GM21360 (cell line): ENCODE measurements around the gene BRD1.
"Not testable (repeated sequence)": the region's sequence is repeated elsewhere in the genome, so short reads cannot be mapped to it uniquely, and the experiment has no call there.

Experiments
- ATAC-seq: cut with Tn5 transposase; IDR thresholded peaks from one replicate; pipeline ENCODE4 v1.9.1; 2021; ENCODE audit warnings: mild to moderate bottlenecking, moderate library complexity; ENCODE audit not compliant: unreplicated experiment

BRD1 gene

DNA sequence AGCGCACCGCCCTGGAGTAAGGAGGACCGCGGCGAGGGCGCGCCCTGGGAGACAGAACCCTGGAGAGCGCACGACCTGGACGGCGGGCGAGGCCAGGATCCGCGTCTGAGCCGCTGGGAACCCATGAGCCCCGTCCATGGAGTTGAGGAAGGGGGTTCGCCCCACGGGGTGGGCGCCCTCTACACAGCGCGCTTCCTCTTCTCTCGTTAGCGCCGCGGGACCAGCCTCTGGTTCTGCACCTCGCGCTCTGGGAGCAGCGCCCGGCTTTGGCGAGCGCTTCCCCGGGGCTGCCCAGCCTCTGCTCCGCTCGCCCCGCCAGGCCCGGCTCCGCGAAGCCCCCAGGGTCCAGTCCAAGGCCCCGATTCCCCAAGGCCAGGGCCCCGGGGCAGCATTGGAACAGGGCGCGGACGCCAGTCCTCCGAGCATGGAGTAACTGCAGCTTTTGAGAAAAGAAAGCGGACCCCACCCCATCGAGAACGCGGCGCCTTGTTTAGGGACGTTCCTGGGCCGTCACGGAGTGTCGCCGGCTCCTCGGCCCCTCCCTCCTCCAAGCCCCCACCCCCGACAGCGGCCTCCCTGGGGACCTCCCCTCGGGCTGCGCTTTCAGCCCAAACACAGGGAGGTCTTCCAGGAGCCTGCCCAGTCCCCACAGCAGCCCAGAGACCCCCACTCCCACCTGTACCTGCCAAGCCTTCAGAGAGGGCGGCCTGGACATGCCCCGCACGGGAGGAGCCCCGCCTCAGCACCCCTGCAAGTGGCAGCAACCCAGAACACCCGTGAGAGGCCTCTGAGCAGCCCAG lies 56.2 kb downstream of the BRD1 start:
- ATAC-seq = no peak

DNA sequence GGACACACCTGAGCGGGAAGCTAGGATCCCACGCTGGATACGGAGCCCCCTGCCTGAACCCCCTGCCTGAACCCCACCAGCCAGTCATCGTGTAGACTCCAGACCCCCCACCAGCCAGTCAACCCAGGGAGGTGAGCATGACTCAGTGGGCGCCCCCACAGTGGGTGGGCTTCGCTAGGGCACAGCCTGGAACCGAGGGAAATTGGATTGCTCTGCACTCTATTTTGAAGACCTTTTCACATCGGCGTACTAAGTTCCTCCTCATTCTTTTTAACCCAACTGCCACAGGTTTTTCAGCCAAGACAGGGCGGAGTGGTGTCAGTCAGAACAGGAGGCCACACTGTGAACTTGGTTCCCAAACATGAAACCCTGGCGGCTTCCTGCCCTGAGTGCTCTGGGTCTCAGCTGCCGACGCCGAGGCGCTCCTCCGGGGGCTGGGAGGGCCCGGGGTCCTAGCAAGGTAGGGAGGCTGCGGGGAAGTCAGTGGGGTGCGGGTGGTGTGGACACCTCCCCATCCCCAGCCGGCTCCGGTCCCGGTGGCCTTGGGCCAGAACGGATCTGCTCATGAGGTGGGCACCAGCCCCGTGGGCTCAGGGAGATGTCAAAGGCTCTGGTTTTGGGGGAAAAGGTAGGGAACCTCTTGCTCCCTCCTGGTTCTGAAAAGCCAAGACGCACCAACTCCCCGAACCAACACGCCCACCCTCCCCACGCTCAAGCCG lies 57.0 kb downstream of the BRD1 start:
- ATAC-seq = no peak

DNA sequence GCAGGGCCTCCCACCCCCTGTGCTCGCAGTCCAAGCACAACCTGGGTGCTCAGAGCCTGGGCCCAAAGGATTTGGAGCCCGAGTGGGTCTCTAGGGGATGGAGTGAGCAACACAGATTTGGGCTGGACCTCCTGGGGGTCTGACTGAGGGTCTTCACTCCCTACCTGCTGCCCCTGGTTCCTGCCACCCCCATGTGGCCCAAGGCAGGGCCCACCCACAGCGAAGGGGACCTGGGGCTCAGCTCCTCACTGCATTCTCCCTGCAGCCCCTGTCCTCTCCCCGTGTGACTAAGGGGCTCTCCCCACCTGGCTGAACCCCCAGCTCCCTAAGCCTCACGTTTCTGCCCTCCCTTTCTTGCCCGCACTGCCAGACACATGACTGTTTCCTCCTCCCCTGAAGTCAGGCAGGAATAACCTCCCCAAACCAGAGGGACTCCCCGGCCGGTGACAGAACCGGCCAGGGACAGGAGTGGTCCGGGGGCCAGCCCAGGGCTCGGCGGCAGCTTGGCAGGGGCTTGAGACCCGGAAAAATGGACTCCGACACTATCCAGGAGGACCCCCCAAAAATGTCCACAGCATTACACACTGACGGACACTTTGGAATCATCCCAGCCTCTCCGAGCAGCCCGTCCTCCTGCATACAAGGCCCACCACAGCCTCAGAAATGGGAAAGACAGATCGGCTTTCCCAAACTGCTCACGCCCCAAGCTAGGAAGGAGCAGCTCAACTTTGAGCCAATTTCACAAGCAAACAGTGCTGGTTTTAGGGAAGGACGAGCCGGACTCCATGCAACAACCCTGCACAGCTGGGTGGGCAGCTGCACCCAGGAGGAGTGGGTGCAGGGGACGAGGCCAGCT lies 57.8 kb downstream of the BRD1 start:
- ATAC-seq = no peak

DNA sequence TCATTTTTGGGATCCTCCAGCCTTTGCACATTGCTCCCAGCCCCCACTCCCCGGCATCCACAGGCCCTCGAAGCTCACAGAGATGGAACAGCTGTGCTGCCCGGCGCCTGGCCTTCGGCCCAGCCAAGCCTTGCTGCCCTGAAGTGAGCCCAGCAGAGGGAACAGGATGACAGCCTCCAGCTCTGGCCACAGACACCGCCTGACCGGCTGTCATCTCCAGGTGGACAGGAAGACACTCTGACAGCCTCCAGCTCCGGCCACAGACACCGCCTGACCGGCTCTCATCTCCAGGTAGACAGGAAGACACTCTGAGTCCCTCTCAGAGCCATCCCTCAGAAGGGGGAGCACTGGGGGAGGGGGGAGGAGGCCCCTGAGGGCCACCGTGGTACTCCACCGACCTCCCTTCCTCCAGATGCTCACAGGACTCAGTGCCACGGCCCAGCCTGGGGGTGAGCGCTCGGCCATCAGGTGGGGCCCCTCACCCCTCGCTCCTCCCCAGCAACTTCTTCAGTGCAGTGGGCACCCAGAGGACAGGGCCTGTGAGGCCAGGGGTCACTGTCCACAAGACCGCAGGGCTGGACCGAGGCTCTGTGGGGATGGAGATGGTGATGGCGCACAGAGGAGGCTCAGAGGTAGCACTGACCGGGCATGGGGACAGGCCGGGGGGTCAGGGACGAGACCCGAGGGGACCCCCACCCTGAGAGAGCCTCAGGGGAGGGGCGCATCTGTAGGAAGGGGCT lies 58.6 kb downstream of the BRD1 start:
- ATAC-seq = no peak

DNA sequence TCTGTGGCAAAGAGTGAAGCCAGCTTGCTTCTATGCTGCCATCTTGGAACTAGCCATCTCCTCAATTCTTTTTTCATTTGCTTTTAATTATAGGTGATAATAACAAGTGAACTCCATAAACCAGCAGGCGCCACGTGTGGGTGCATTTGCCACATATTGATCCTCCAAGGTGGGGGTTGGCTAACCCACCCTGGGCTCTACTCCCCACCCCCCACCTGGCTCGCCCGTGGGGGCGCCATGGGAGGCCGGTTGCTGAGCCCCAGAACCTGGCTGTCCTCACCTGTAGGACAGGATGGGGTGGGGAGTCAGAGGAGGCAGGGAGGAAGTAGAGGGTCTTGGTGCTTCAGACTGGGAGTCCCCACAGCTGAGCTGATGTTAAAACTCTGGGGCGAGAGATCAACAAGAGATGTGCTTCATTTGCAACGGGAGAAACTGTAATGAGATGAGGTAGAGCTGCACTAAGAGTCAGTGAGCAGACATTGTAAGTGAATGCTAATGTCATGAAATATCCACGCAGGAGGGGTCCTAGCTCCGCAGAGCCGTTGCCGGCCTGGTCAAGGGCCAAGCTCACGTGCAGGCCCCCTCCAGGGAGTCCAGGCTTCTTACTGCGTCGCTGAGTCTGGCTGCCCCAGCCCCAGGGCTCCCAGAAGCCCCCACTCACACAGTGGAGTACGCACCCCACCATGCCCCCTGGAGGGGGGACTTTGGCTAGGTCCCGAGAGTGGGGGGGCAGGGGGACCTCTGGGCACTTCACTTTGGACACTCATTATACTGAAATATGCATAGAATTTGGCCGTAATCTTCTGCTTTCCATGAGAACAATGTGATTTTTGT lies 59.4 kb downstream of the BRD1 start:
- ATAC-seq = no peak

DNA sequence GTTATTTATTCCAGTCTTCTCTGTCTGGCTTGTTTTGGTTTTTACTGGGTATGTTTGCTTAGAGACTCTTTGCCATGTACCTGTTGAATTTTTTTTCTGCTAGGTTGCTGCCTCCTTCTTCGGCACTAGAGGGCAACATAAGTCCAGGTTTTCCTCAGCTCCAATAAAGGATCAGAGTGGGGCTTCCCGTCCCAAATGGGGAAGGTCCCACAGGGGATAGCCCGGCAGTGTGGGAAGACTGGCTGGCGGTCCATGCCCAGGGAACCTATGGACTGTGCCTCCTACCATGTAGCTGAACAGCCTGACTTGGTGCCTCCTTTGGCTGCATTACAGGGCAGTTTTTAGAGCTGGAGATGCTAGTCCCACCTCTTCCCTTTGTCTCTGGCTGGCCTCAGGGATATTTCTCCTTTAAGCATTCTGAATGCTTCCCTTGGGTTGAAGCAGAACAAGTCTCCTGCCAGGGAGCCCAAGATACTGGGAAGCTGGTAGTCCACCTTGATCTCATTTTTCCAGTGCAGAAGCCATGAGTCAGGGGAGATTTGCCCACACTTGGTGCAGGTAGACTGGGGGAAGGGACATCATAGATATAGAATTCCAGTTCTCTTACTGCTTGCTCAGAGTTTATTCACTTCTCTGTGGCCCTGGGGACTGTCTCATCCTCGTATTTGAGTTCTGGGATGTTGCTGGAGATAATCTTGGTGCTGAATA lies 60.2 kb downstream of the BRD1 start:
- no peak for ATAC-seq

DNA sequence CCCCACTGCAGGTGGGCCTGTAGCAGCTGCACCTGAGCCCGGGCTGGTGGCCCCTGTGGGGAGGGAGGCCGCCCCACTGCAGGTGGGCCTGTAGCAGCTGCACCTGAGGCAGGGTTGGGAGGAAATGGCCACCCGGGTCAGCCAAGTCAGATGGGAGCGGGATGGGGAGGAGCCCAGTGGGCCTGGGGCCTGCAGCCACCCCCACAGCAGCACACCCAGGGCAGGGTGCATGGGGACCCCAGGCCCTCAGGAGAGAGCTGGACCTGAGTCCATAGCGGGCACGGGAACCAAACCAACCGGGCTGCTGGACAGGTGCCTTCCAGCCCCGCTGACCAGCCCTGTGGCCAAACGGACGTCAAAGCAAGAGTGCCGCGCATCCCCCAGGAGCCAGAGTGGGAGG lies 61.7 kb downstream of the BRD1 start:
- no peak for ATAC-seq

DNA sequence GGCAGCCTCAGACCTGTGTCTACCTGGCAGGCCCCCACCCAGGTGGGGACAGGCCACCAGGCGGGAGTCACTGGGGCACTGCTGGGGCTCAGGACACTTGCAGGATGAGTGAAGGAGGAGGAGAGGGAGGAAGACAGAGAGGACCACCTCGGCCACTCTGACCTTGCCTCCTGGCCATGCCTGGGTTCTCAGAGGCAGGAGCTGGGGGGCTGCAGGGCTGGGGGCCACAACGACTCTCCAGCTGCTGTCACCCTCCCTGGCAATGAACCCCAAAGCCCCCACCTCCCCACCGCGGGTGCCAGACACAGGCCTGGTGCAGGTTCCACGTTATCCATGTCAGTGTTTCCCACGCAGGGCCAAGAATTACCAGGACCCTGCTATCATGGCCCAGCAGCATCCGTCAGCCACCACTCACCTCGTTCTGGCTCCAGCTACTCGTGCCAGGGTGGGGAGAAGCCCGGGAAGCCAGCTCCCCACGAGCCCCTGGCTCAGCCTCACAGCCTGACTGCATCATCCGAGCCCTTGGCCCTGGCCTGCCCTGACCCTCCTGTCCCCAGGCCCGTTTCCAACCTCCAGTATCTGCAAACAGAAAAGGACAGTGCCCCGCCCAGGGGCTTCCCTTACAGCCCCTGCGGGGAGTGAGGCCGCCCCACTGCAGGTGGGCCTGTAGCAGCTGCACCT lies 62.4 kb downstream of the BRD1 start:
- ATAC-seq = no peak

DNA sequence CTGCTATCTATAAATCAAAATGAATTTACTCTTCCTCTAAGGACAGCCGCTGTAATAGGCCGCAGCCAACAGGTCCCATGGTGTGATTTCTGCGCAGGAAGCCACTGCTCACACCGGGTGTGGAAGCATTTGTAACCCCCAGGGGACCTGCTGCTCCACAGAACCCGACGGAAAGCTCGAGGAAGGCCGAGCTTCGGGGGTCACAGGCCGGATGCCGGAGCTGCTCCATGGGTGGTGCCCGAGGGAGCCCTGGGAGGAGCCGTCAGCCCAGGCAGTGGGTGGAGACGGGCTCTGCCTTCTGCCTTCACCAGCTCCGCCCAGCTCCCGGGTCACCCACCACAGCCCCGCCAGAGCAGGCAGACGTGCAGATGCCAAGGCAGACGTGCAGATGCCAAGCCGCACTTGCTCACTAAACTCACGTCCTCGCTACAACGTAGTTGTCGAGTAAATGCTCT lies 63.5 kb downstream of the BRD1 start:
- no peak for ATAC-seq

DNA sequence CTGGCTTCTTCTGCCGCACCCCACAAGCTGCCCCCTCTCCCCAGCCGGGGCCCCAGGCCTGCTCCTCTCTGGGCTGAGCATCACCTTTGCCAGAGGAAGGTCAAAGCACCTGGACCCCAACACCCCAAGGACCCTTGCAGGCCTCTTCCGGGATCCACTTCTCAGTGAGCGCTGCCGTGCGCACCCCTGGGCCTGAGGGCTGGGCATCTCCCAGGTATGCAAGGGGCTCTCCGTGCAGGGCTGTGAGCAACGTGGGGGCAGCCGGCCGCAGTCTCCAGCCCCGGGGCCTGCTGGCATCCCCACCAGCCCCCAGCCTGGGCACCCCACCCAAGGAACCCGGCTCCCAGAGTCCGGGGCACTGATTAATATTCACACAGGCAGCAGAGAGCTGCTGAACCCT lies 64.0 kb downstream of the BRD1 start:
- no peak for ATAC-seq

DNA sequence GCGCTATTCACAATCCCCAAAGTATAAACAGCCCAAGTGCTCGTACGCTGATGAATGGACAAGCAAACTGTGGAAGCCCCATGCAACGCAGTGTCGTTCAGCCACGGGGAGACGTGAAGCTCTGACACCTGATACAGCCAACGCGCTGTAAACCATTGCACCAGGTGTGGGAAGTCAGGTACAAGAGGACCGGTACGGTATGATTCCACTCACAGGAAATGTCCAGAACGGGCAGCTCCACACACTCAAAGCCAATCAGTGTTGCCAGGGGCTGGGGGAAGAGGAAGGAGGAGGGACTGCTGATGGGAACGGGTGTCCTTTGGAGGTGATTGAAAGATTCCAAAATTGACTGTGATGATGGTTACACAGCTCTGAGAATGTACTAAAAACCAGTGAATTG lies 64.5 kb downstream of the BRD1 start:
- ATAC-seq = no peak

DNA sequence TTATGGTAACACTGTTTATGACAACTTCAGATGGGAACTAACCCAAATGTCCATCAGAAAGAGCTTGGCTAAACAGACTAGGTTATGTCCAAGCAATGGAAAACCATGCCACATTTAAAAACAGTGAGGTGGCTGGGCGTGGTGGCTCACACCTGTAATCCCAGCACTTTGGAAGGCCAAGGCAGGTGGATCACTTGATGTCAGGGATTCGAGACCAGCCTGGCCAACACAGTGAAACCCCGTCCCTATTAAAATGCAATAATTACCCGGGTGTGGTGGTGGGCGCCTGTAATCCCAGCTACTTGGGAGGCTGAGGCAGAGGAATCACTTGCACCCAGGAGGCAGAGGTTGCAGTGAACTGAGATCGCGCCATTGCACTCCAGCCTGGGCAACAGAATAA lies 65.1 kb downstream of the BRD1 start:
- ATAC-seq = not testable (repeated sequence)

DNA sequence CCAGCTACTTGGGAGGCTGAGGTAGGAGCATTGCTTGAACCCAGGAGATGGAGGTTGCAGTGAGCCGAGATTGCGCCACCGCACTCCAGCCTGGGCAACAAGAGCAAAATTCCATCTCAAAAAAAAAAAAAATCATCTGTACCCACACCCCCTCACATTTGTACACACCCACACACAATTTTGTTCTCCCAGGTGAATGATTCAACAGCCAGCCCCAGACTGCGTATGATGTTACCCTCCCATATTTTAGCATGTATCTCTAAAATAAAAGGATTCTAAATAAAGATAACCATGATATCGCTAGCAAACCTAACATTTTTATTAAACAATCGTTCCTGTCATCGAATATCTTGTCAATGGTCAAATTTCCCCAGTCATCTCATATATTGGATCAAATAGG lies 65.8 kb downstream of the BRD1 start:
- ATAC-seq = no peak

DNA sequence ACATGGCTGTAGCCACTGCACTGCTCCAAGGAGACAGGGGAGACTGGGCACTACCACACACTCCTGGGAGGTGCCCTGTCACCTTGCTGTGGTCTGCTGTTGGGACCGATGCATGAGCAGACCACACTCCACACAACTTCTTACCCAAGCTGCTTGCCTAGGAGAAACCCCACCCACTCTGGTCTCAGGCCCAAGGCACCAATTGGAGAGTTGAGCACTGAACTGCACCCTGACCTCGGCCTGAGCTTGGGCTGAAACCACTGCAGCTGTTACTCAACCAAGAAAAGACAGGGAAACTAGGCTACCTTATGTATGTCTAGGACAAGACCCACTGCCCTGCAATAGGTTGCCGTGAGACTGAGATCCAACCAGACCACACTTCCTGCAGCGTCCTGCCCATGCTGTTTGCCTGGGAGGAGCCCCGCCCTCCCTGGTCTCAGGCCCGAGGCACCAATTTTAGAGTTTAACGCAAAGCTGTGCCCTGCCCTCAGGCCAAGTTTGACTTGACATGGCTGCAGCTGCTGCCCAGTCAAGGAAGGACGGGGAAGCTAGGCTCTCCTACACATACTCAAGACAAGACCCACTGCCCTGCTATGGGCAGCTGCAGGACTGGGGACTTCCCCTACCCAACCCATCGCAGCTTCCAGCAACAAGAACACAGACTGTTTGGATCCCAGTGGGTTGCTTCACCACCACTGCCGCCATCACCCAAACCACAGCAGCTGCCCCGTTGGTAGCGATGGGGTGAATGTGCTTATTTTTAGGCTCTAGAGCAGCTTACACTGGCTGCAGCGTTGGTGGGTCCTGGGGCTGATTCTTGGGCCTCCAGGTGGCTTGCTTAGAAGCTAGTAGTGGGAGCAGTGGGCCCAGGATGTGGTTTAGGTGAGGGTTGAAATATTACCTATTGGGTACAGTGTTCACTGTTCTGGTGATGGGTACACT lies 66.8 kb downstream of the BRD1 start:
- no peak for ATAC-seq

DNA sequence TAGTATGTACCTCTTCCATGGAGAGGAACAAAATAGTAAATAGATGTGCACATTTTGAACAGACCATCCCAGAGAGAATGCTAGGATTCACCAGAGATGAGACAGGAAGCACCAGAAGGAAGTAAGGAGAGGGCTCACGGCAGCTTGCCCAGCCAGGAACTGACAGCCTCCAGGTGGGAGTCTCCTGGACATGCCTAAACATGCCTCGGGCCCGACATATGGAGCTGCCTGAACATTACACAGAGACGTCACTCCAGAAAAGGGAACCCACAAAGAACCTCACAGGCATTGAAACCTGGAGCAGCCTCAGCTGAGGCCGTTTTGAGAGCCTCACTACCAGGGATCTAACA lies 67.4 kb downstream of the BRD1 start:
- ATAC-seq = no peak

DNA sequence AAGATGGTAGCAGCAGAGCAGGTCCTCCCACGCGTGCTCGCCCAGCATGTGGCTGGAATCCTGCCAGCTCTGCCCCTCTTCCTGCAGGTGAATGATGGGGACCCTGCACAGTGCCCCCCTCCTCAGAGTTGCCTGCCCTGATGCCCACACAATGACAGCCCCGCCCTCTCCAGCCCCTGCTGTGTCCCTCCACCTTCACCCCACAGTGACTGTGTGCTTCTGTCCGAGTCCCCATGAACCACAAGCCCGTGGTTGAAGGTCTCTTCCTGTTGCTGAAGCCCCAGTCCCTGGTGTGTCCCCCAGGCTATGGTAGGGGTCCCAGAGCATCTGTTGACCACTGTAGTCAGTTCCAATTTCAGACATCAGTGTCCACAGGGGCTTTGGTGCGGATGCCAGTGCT lies 71.0 kb downstream of the BRD1 start:
- no peak for ATAC-seq

DNA sequence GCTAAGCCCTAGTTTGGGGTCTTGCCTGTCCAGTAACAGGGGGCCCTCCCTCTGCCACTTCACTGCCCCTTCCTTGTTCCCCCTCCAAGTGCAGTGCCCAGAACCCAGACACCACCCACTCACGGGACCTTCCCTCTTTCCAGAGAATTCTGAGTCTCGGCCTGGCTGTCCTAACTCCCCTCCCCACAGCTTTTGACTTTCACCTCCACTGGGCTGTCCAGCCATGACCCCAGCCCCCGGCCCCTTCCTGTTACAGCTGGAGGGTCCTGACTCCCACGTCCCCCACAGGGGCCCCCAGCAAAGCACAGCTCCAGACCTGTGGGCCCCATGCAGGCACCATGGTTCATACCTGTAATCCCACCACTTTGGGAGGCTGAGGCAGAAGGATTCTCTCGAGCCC lies 71.5 kb downstream of the BRD1 start:
- ATAC-seq = no peak

DNA sequence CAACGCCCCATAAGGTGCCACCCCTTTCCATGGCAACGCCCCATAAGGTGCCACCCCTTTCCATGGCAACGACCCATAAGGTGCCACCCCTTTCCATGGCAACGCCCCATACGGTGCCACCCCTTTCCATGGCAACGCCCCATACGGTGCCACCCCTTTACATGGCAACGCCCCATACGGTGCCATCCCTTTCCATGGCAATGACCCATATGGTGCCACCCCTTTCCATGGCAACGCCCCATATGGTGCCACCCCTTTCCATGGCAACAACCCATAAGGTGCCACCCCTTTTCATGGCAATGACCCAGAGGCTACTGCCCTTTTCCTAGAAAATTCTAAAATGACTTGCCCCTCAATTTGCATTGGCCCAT lies 72.1 kb downstream of the BRD1 start:
- no peak for ATAC-seq
